Measurements from ENCODE around the gene ANKRD31.

DNA sequence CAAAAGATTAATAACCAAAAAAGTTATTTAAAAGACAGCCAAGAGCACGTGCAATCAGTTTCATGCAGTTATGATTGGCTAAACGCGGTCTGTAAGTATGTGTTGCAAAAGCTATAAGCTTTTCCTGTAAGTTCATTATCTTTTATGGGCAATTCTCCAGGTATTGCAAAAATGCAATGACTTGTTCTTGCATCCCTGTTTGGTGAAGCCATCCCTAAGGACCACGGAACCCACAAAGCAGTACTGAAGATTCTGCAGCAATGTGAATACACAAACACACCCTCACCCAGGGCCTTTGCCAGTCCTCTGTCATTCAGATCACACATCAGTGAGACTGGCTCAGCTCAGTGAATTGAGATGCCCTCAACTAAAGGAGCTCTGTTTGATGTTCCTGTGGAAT, 195.7 kb downstream of the ANKRD31 start:
- TF ChIP-seq RARB (CRISPR knock-in tag; IDR thresholded peaks at IDR 0.05) (no peak), ISL1 (CRISPR knock-in tag; IDR thresholded peaks at IDR 0.05) (no peak), TOX (CRISPR knock-in tag; IDR thresholded peaks at IDR 0.05; ENCODE audit: borderline replicate concordance) (no peak), TCF4 (CRISPR knock-in tag; IDR thresholded peaks at IDR 0.05; ENCODE audit: borderline replicate concordance) (no peak), ZNF70 (CRISPR knock-in tag; IDR thresholded peaks at IDR 0.05) (no peak), ESRRG (CRISPR knock-in tag; IDR thresholded peaks at IDR 0.05) (no peak), PPARA (CRISPR knock-in tag; IDR thresholded peaks at IDR 0.05; ENCODE audit: borderline replicate concordance) (no peak), ZC3H10 (CRISPR knock-in tag; IDR thresholded peaks at IDR 0.05) (no peak), GLIS3 (CRISPR knock-in tag; IDR thresholded peaks at IDR 0.05) (no peak), CSDC2 (CRISPR knock-in tag; IDR thresholded peaks at IDR 0.05) (no peak), OSR1 (CRISPR knock-in tag; IDR thresholded peaks at IDR 0.05) (no peak)
- TF ChIP-seq, protein P1, sequence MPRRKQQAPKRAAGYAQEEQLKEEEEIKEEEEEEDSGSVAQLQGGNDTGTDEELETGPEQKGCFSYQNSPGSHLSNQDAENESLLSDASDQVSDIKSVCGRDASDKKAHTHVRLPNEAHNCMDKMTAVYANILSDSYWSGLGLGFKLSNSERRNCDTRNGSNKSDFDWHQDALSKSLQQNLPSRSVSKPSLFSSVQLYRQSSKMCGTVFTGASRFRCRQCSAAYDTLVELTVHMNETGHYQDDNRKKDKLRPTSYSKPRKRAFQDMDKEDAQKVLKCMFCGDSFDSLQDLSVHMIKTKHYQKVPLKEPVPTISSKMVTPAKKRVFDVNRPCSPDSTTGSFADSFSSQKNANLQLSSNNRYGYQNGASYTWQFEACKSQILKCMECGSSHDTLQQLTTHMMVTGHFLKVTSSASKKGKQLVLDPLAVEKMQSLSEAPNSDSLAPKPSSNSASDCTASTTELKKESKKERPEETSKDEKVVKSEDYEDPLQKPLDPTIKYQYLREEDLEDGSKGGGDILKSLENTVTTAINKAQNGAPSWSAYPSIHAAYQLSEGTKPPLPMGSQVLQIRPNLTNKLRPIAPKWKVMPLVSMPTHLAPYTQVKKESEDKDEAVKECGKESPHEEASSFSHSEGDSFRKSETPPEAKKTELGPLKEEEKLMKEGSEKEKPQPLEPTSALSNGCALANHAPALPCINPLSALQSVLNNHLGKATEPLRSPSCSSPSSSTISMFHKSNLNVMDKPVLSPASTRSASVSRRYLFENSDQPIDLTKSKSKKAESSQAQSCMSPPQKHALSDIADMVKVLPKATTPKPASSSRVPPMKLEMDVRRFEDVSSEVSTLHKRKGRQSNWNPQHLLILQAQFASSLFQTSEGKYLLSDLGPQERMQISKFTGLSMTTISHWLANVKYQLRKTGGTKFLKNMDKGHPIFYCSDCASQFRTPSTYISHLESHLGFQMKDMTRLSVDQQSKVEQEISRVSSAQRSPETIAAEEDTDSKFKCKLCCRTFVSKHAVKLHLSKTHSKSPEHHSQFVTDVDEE (CRISPR knock-in tag; IDR thresholded peaks at IDR 0.05): no peak
- TF ChIP-seq, protein P2, sequence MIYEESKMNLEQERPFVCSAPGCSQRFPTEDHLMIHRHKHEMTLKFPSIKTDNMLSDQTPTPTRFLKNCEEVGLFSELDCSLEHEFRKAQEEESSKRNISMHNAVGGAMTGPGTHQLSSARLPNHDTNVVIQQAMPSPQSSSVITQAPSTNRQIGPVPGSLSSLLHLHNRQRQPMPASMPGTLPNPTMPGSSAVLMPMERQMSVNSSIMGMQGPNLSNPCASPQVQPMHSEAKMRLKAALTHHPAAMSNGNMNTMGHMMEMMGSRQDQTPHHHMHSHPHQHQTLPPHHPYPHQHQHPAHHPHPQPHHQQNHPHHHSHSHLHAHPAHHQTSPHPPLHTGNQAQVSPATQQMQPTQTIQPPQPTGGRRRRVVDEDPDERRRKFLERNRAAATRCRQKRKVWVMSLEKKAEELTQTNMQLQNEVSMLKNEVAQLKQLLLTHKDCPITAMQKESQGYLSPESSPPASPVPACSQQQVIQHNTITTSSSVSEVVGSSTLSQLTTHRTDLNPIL (CRISPR knock-in tag; IDR thresholded peaks at IDR 0.05; ENCODE audit: low read depth): no peak
